ENCODE measurements around the gene CNP. TPM values are rescaled to one million over a fixed set of nuclear protein-coding genes. Genes with fewer than 3 reads are reported as not detected.
A peak's percentile ranks its signal among the peaks of the same experiment; 100 is the strongest.
"Not testable (repeated sequence)": the region's sequence is repeated elsewhere in the genome, so short reads cannot be mapped to it uniquely, and the experiment has no call there.

The CNP gene
- total and polyA plus RNA-seq, 3 donors from 2014 or later: 40.8 to 89.7 (median 74.3) TPM

- no peaks in the 10 kb centered on the region for H3K9me3 ChIP-seq
- H3K36me3 ChIP-seq (ENCODE audit: low read depth, missing control alignments): no peaks in the 10 kb centered on the region
- H3K27me3 ChIP-seq: no peaks in the 10 kb centered on the region
- H3K27ac ChIP-seq: no peak overlapping the region
- intact Hi-C loops (cut with DNase I; ENCODE audit: low total_unique reads): no loop called here
- WGBS, 2 donors: 85 to 93% methylated on average over 3 of the region's 3 CpGs
- no peaks in the 10 kb centered on the region for H3K4me1 ChIP-seq
- no peak for TF ChIP-seq CTCF (IDR thresholded peaks at IDR 0.05)
- TF ChIP-seq POLR2A (IDR thresholded peaks at IDR 0.05): no peak
- no peak for DNase-seq
- no peak overlapping the region for H3K4me3 ChIP-seq
Observed at GRCh38 chr17:42002792-42003301, 36.3 kb downstream of the CNP start.

DNA sequence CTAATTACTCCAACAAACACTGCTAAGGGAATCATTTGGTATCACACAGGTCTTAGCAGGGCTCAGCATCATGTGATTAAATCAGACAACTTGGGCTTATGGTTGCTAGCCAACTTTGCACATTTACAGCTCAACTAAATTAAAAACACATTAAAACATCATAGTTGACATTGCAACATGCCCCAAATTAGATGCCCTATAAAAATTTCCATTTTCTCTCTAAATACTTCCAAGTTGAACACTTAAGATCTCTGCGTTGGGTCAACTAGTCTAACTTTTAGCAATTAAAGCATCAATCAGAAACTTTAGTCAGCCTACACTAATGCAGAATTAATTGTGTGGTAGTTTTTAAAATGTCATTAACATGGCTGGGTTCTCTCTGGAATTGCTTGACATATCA lies 38.6 kb downstream of the CNP start:
- Histone ChIP-seq H3K4me3 (no peak overlapping the region), H3K27me3 (no peaks in the 10 kb centered on the region), H3K36me3 (ENCODE audit: low read depth, missing control alignments) (no peaks in the 10 kb centered on the region), H3K9me3 (no peaks in the 10 kb centered on the region), H3K27ac (no peak overlapping the region), H3K4me1 (no peaks in the 10 kb centered on the region)
- 81 to 88% methylated on average over 1 of the region's 1 CpG for WGBS, 2 donors
- intact Hi-C loops (cut with DNase I; ENCODE audit: low total_unique reads): no loop called here
- TF ChIP-seq CTCF (IDR thresholded peaks at IDR 0.05) (no peak), POLR2A (IDR thresholded peaks at IDR 0.05) (no peak)
- no peak for DNase-seq

GRCh38 chr17:42009170-42009569 lies 42.6 kb downstream of the CNP start:
- Histone ChIP-seq H3K27me3 (no peaks in the 10 kb centered on the region), H3K36me3 (ENCODE audit: low read depth, missing control alignments) (no peaks in the 10 kb centered on the region), H3K9me3 (no peaks in the 10 kb centered on the region), H3K4me3 (no peak overlapping the region), H3K4me1 (peaks cover 9% of the 10 kb centered on the region), H3K27ac (no peak overlapping the region)
- intact Hi-C loops (cut with DNase I; ENCODE audit: low total_unique reads): no loop called here
- WGBS, 2 donors: 76 to 89% methylated on average over 4 of the region's 4 CpGs
- TF ChIP-seq POLR2A (IDR thresholded peaks at IDR 0.05) (no peak), CTCF (IDR thresholded peaks at IDR 0.05) (no peak)
- no peak for DNase-seq

- WGBS, 2 donors: 74 to 77% methylated on average over 9 of the region's 9 CpGs
- H3K27me3 ChIP-seq; H3K9me3 ChIP-seq; DNase-seq; H3K27ac ChIP-seq; H3K4me1 ChIP-seq; H3K4me3 ChIP-seq; intact Hi-C loops (cut with DNase I; ENCODE audit: low total_unique reads); H3K36me3 ChIP-seq (ENCODE audit: low read depth, missing control alignments): not testable (repeated sequence)
Observed at GRCh38 chr17:42010266-42010680, 43.7 kb downstream of the CNP start.

DNA sequence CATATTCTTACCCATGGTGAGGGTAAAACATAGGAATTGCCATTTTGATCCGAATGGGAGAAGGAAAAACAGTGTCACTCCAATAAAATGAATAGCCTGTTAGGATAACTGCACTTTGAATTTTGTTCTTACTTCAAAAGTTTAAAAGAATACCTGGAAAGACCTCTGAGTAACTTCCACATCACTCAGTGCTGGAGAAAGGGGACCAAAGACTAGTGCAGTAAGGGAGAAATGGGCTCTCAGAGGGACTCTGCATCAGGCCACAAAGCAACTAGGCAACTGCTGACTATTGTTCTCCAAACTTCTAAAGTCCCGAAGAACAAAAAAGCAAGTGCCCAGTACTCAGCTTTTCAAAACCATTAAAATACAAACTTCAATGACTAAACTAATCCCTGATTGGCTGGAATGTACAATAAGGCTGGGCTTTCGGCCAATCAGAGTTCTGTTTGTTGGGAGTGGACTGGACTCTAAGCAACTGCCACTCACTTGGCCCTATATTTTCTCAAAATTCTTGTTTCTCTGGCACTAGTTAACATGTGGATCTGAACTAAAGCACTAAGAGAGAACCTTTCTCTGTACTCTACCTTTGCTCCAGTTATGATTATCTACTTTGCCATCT lies 44.4 kb downstream of the CNP start:
- no peak for TF ChIP-seq POLR2A (IDR thresholded peaks at IDR 0.05)
- no peak for TF ChIP-seq CTCF (IDR thresholded peaks at IDR 0.05)
- Histone ChIP-seq H3K27ac (no peak overlapping the region), H3K36me3 (ENCODE audit: low read depth, missing control alignments) (no peaks in the 10 kb centered on the region), H3K4me1 (peaks cover 9% of the 10 kb centered on the region), H3K9me3 (no peaks in the 10 kb centered on the region), H3K27me3 (no peaks in the 10 kb centered on the region), H3K4me3 (no peak overlapping the region)
- peak; percentile 60 for DNase-seq
- 84 to 90% methylated on average over 3 of the region's 3 CpGs for WGBS, 2 donors
- intact Hi-C loops (cut with DNase I; ENCODE audit: low total_unique reads): no loop called here

- intact Hi-C loops (cut with DNase I; ENCODE audit: low total_unique reads); H3K4me1 ChIP-seq; H3K27me3 ChIP-seq; DNase-seq; H3K36me3 ChIP-seq (ENCODE audit: low read depth, missing control alignments); H3K9me3 ChIP-seq; H3K4me3 ChIP-seq; H3K27ac ChIP-seq: not testable (repeated sequence)
- 76 to 84% methylated on average over 4 of the region's 4 CpGs for WGBS, 2 donors
Observed at GRCh38 chr17:42012363-42012762, 45.8 kb downstream of the CNP start.

- 91 to 93% methylated on average over 12 of the region's 12 CpGs for WGBS, 2 donors
- H3K27me3 ChIP-seq; H3K36me3 ChIP-seq (ENCODE audit: low read depth, missing control alignments); intact Hi-C loops (cut with DNase I; ENCODE audit: low total_unique reads); H3K9me3 ChIP-seq; DNase-seq; H3K27ac ChIP-seq; H3K4me3 ChIP-seq: not testable (repeated sequence)
- peaks cover 13% of the 10 kb centered on the region for H3K4me1 ChIP-seq
Observed at GRCh38 chr17:42013740-42014139, 47.1 kb downstream of the CNP start.
